Thyroid gland (tissue), 4 donors: ENCODE results near the gene IGFBP7.

Source experiments
- POLR2A ChIP-seq, 2 donors: fragments of 450-650 bp; IDR thresholded peaks; one replicate each; pipeline ENCODE4 v1.6.1; 2017; ENCODE audit warnings: antibody characterized with exemption in 2 of 2, mild to moderate bottlenecking in 2 of 2, moderate library complexity in 1 of 2
- TF ChIP-seq, protein P1 (sequence below), 6 experiments: fragments of 200-600 bp in 3 of 6; fragments of 450-650 bp in 3 of 6; sonication (generic) in 3 of 6; IDR thresholded peaks; one replicate each; pipeline ENCODE4 v1.5.1; 2016 to 2019; ENCODE audit warnings: antibody characterized with exemption in 6 of 6, mild to moderate bottlenecking in 2 of 6, inconsistent platforms in 1 of 6, moderate library complexity in 1 of 6

DNA sequence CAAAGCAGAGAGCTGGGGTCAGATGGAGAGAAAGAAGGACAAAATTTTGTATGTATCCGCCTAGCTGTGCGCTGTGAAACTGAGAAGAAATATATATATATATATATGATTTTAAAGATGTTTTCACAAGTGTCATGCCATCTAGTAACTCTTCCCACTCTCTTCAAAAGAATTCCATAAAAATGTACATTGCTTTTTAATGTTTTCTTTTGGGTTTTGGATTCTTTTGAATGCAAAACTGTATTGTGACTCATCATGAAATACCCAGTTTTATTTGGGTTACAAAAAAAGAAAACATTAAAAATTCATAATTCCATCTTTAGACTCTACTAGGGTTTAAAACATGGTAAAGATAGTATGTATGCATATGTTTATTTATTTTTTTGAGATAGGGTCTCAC is 34.3 kb upstream of the IGFBP7 start:
- TF ChIP-seq POLR2A (IDR thresholded peaks at IDR 0.05): no peak
- TF ChIP-seq, protein P1, sequence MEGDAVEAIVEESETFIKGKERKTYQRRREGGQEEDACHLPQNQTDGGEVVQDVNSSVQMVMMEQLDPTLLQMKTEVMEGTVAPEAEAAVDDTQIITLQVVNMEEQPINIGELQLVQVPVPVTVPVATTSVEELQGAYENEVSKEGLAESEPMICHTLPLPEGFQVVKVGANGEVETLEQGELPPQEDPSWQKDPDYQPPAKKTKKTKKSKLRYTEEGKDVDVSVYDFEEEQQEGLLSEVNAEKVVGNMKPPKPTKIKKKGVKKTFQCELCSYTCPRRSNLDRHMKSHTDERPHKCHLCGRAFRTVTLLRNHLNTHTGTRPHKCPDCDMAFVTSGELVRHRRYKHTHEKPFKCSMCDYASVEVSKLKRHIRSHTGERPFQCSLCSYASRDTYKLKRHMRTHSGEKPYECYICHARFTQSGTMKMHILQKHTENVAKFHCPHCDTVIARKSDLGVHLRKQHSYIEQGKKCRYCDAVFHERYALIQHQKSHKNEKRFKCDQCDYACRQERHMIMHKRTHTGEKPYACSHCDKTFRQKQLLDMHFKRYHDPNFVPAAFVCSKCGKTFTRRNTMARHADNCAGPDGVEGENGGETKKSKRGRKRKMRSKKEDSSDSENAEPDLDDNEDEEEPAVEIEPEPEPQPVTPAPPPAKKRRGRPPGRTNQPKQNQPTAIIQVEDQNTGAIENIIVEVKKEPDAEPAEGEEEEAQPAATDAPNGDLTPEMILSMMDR (IDR thresholded peaks at IDR 0.05): no peak
